Ishikawa (cell line): ENCODE data around the gene SLC16A11.
A peak's percentile ranks its signal among the peaks of the same experiment; 100 is the strongest.

ENCODE experiments used
- CEBPB ChIP-seq: IDR thresholded peaks from 2 replicates; pipeline ENCODE4 v1.6.1; 2012
- CREB1 ChIP-seq: IDR thresholded peaks from 2 replicates; pipeline ENCODE4 v1.6.1; 2012; ENCODE audit warnings: low read depth
- EGR1 ChIP-seq: IDR thresholded peaks from 2 replicates; pipeline ENCODE4 v1.6.1; 2012
- EP300 ChIP-seq: IDR thresholded peaks from 2 replicates; pipeline ENCODE4 v1.6.1; 2012; ENCODE audit warnings: borderline replicate concordance
- FOXM1 ChIP-seq: IDR thresholded peaks from 2 replicates; pipeline ENCODE4 v1.6.1; 2012; ENCODE audit warnings: low read depth, borderline replicate concordance
- MAX ChIP-seq: IDR thresholded peaks from 2 replicates; pipeline ENCODE4 v1.6.1; 2012
- NFIC ChIP-seq: IDR thresholded peaks from 2 replicates; pipeline ENCODE4 v1.6.1; 2012
- RAD21 ChIP-seq: IDR thresholded peaks from 2 replicates; pipeline ENCODE4 v1.6.1; 2012; ENCODE audit warnings: low read depth
- TAF1 ChIP-seq: IDR thresholded peaks from 2 replicates; pipeline ENCODE4 v1.6.1; 2012; ENCODE audit warnings: low read depth, mild to moderate bottlenecking
- TCF12 ChIP-seq: IDR thresholded peaks from 2 replicates; pipeline ENCODE4 v1.6.1; 2012; ENCODE audit warnings: low read depth
- TEAD4 ChIP-seq: IDR thresholded peaks from 2 replicates; pipeline ENCODE4 v1.6.1; 2012
- YY1 ChIP-seq: IDR thresholded peaks from 2 replicates; pipeline ENCODE4 v1.6.1; 2012; ENCODE audit warnings: low read depth
- ZBTB7A ChIP-seq: IDR thresholded peaks from 2 replicates; pipeline ENCODE4 v1.6.1; 2012; ENCODE audit warnings: low read depth
- TF ChIP-seq, protein P1 (sequence below): IDR thresholded peaks from 2 replicates; pipeline ENCODE4 v1.6.1; 2012
- TF ChIP-seq, protein P2 (sequence below): IDR thresholded peaks from 2 replicates; pipeline ENCODE4 v1.6.1; 2012; ENCODE audit warnings: low read depth, mild to moderate bottlenecking

Gene SLC16A11

DNA sequence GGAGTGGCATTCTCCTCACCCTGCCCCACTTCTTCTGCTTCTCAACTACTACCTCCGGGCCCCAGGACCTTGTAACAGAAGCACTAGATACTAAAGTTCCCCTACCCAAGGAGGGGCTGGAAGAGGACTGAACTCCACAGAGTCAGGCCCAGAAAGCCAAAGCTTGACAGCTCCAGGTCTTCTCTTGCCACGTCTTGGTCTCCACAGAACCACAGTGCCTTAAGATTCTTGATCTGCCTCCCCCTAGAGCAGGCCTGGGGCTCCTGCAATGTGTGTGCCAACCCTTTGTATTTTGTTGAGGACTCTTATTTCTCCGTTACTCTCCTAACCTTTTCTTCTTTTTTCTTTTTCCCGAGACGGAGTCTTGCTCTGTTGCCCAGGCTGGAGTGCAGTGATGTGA lies 4.1 kb downstream of the SLC16A11 start:
- TF ChIP-seq TAF1 (no peak), EP300 (no peak), FOXM1 (no peak), ZBTB7A (no peak), CREB1 (no peak), NFIC (no peak), TEAD4 (no peak), YY1 (no peak), RAD21 (no peak), EGR1 (no peak), TCF12 (no peak)
- TF ChIP-seq, protein P1, sequence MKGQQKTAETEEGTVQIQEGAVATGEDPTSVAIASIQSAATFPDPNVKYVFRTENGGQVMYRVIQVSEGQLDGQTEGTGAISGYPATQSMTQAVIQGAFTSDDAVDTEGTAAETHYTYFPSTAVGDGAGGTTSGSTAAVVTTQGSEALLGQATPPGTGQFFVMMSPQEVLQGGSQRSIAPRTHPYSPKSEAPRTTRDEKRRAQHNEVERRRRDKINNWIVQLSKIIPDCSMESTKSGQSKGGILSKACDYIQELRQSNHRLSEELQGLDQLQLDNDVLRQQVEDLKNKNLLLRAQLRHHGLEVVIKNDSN = no peak
- TF ChIP-seq, protein P2, sequence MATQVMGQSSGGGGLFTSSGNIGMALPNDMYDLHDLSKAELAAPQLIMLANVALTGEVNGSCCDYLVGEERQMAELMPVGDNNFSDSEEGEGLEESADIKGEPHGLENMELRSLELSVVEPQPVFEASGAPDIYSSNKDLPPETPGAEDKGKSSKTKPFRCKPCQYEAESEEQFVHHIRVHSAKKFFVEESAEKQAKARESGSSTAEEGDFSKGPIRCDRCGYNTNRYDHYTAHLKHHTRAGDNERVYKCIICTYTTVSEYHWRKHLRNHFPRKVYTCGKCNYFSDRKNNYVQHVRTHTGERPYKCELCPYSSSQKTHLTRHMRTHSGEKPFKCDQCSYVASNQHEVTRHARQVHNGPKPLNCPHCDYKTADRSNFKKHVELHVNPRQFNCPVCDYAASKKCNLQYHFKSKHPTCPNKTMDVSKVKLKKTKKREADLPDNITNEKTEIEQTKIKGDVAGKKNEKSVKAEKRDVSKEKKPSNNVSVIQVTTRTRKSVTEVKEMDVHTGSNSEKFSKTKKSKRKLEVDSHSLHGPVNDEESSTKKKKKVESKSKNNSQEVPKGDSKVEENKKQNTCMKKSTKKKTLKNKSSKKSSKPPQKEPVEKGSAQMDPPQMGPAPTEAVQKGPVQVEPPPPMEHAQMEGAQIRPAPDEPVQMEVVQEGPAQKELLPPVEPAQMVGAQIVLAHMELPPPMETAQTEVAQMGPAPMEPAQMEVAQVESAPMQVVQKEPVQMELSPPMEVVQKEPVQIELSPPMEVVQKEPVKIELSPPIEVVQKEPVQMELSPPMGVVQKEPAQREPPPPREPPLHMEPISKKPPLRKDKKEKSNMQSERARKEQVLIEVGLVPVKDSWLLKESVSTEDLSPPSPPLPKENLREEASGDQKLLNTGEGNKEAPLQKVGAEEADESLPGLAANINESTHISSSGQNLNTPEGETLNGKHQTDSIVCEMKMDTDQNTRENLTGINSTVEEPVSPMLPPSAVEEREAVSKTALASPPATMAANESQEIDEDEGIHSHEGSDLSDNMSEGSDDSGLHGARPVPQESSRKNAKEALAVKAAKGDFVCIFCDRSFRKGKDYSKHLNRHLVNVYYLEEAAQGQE = no peak

GRCh38 chr17:7038025-7038862 lies 5.6 kb downstream of the SLC16A11 start:
- TF ChIP-seq EP300 (no peak), NFIC (no peak)

DNA sequence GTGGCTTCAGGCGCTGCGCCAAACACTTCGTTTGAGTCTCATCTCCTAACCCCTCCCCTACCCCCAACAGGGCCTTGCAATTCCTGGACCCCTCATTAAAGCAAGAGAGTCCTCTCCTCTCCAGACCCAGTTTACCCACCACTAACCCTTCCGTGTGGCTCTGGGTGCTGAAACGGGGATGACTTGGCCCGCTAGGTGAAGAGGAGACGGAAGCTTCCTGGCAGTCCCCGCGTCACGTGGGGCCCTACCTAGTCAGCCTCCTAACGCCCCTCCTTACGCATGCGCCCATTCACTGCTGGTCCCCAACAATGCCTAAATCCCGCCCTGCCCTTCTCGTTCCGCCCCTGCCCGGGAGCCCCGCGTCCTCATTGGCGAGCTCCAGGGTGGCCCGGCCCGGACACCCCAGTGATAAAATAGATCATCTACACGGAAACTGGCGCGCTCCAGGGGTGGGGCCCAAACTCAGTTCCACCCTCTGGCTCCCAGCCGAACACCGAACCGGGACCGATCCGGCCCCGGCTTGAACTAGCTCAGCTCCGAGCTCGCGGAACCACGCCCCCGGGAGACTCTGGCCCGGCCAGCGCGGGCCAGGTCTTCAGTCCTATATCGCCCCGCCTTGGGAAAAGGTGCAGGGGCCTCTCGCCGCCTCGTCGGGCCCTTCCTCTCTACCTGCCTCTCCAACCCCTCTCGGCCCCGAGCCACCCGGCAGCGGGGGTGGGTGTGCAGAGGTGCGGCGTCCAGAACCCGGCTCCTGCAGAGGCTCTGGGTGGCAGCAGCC lies 8.1 kb downstream of the SLC16A11 start, which contains the start of gene SLC16A13:
Gene SLC16A13 (plus strand): TSS at position 425 of the 778 bp plus-strand sequence. CDS start 368 bp downstream, outside the sequence.
- TF ChIP-seq RAD21 (no peak), CREB1 (no peak; the same call in 1 of the 2 replicates), CEBPB (no peak), NFIC (peak; percentile 50), TCF12 (peak; percentile 50; the same call in 1 of the 2 replicates), EP300 (no peak), MAX (peak; percentile 77), ZBTB7A (no peak; the same call in 1 of the 2 replicates), YY1 (no peak), TEAD4 (no peak), FOXM1 (no peak), TAF1 (peak; percentile 70), EGR1 (0 out of 2 replicates have a peak, but pooled peaks have one; percentile 11)
- TF ChIP-seq, protein P1 = peak; percentile 100
- TF ChIP-seq, protein P2 = no peak

- TF ChIP-seq TCF12 (no peak), ZBTB7A (no peak; the same call in 1 of the 2 replicates), RAD21 (no peak), TEAD4 (no peak)
Observed at GRCh38 chr17:7034955-7035590, 8.8 kb downstream of the SLC16A11 start.

DNA sequence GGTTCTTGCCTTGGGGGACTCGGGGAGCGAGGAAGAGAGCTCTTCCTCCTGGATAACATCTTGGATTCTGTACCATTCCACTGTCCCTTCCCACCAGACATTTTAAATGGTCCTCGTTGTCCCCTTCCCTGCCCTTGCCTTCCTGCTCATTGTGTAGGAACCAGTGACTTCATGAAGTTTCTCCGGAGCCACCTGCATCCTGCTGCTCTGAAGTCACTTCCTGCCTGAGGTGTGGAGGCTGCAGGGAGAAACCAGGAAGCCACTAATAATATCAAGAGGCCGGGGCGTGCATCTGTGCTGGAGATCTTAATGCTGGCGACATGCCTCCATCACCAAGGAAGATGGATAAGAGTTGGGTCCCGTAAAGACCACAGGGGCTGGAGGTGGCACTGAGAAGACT lies 14.2 kb downstream of the SLC16A11 start:
- TF ChIP-seq FOXM1 (no peak), EP300 (no peak), NFIC (no peak), CREB1 (no peak), ZBTB7A (no peak)
